HCT116 (cell line): Measurements from ENCODE around the gene CDK16. TPM values are rescaled to one million over a fixed set of nuclear protein-coding genes. Genes with fewer than 3 reads are reported as not detected.

Experiments used
- ATAC-seq: fragments of 200-7000 bp; cut with Tn5 transposase; 2 replicates; pipeline ENCODE4 v1.9.1; 2020; ENCODE audit warnings: mild to moderate bottlenecking, moderate library complexity
- BruUV-seq: library from RNA; stranded (reverse); fragments of 400-500 nt; replicated peaks from 2 replicates; lab custom pipeline; 2021; lab: Mats Ljungman, UMichigan
- CTCF ChIA-PET: fragments of 300-600 bp; sonication (Branson Sonifier 250); formaldehyde crosslinking; loops from one replicate; lab custom pipeline; 2021; ENCODE audit warnings: antibody characterized with exemption; lab: Charles Lee
- POLR2A ChIA-PET: fragments of 300-600, 350-600 bp; sonication (Branson Sonifier 250); formaldehyde crosslinking; loops from one replicate; lab custom pipeline; 2021; ENCODE audit warnings: antibody characterized with exemption; lab: Charles Lee
- RAD21 ChIA-PET, 2 experiments: fragments of 300-600 bp; sonication (Branson Sonifier 250); formaldehyde crosslinking; loops; one replicate each; lab custom pipeline; 2023; ENCODE audit warnings: low total read pairs in 2 of 2; ENCODE audit not compliant: uncharacterized antibody in 2 of 2, unreplicated experiment in 2 of 2, low non-redundant PET in 1 of 2; lab: Charles Lee
- DNase-seq: peaks from one replicate; pipeline ENCODE4 v3.0.0-alpha.2; 2010; ENCODE audit warnings: low read depth, low spot score
- H2AFZ ChIP-seq: fragments of 200-600 bp; shearing (Covaris generic), sonication (generic); 2 replicates; pipeline ENCODE4 v1.6.1; 2017; ENCODE audit warnings: low read depth, mixed run types, mixed read lengths, antibody characterized with exemption, low read length; ENCODE audit not compliant: poor library complexity, severe bottlenecking
- H3K27ac ChIP-seq: 2 replicates; pipeline ENCODE4 v1.5.1; 2012; ENCODE audit warnings: low read depth, low read length
- H3K27me3 ChIP-seq: fragments of 200-600 bp; sonication (generic); 2 replicates; pipeline ENCODE4 v1.6.1; 2016; ENCODE audit warnings: mixed run types, low read length, mixed read lengths; ENCODE audit not compliant: insufficient read depth
- H3K36me3 ChIP-seq, 2 experiments: fragments of 200-500 bp in 1 of 2; fragments of 200-600 bp in 1 of 2; sonication (Bioruptor generic) in 1 of 2; sonication (generic) in 1 of 2; 2 replicates each; pipeline versions ENCODE4 v1.5.1 to v1.6.1; 2014 to 2016; ENCODE audit warnings: low read length in 2 of 2, inconsistent platforms in 1 of 2, mixed read lengths in 1 of 2, mixed run types in 1 of 2; ENCODE audit not compliant: insufficient read depth in 2 of 2, control insufficient read depth in 1 of 2
- H3K4me1 ChIP-seq, 2 experiments: fragments of 200-600 bp in 1 of 2; sonication (generic) in 1 of 2; 2 replicates each; pipeline versions ENCODE4 v1.5.1 to v1.6.1; 2012 to 2017; ENCODE audit warnings: low read length in 2 of 2, inconsistent platforms in 1 of 2, mild to moderate bottlenecking in 1 of 2, mixed read lengths in 1 of 2, mixed run types in 1 of 2, moderate library complexity in 1 of 2; ENCODE audit not compliant: insufficient read depth in 2 of 2, control insufficient read depth in 1 of 2
- H3K4me2 ChIP-seq: fragments of 200-600 bp; sonication (generic); 2 replicates; pipeline ENCODE4 v1.6.1; 2017; ENCODE audit warnings: mixed run types, low read length, mixed read lengths
- H3K4me3 ChIP-seq, 2 experiments: fragments of 200-600 bp in 1 of 2; sonication (generic) in 1 of 2; replicated peaks in 1 of 2; 2 replicates each; pipeline ENCODE4 v1.5.1; 2011 to 2016; ENCODE audit warnings: low read length in 2 of 2, control low read depth in 1 of 2, low read depth in 1 of 2, mild to moderate bottlenecking in 1 of 2, mixed read lengths in 1 of 2, mixed run types in 1 of 2
- H3K79me2 ChIP-seq: fragments of 200-600 bp; sonication (generic); 2 replicates; pipeline ENCODE4 v1.6.1; 2017; ENCODE audit warnings: mild to moderate bottlenecking, mixed run types, low read length, moderate library complexity, mixed read lengths; ENCODE audit not compliant: insufficient read depth
- H3K9ac ChIP-seq: fragments of 200-600 bp; sonication (generic); 2 replicates; pipeline ENCODE4 v1.6.1; 2016; ENCODE audit warnings: low read length, mixed read lengths
- H3K9me2 ChIP-seq: fragments of 200-600 bp; sonication (generic), shearing (Covaris generic); 2 replicates; pipeline ENCODE4 v1.6.1; 2017; ENCODE audit warnings: mixed run types, mild to moderate bottlenecking, moderate library complexity; ENCODE audit not compliant: insufficient read depth
- H3K9me3 ChIP-seq, 2 experiments: fragments of 200-500 bp in 1 of 2; fragments of 200-600 bp in 1 of 2; sonication (Bioruptor generic) in 1 of 2; sonication (generic) in 1 of 2; 2 replicates each; pipeline ENCODE4 v1.6.1; 2014 to 2017; ENCODE audit warnings: low read length in 2 of 2, mixed read lengths in 2 of 2, inconsistent platforms in 1 of 2, low read depth in 1 of 2, mild to moderate bottlenecking in 1 of 2, mixed run types in 1 of 2, moderate library complexity in 1 of 2; ENCODE audit not compliant: control insufficient read depth in 1 of 2, insufficient read depth in 1 of 2
- H4K20me1 ChIP-seq: fragments of 200-600 bp; sonication (generic), shearing (Covaris generic); 2 replicates; pipeline ENCODE4 v1.6.1; 2017; ENCODE audit warnings: mixed run types, mild to moderate bottlenecking, moderate library complexity; ENCODE audit not compliant: insufficient read depth
- CEBPB ChIP-seq: IDR thresholded peaks from 2 replicates; pipeline ENCODE4 v1.6.1; 2012; ENCODE audit warnings: low read depth
- CTCF ChIP-seq, 3 experiments: fragments of 200-600 bp in 1 of 3; sonication (generic) in 1 of 3; IDR thresholded peaks in 2 of 3; conservative IDR thresholded peaks in 1 of 3; 2 replicates each; pipeline ENCODE4 v1.5.1; 2012 to 2017; ENCODE audit warnings: low read depth in 2 of 3, low read length in 2 of 3, antibody characterized with exemption in 1 of 3, borderline replicate concordance in 1 of 3, control low read depth in 1 of 3, mild to moderate bottlenecking in 1 of 3, mixed read lengths in 1 of 3, mixed run types in 1 of 3, moderate library complexity in 1 of 3; ENCODE audit not compliant: insufficient read depth in 1 of 3
- JUND ChIP-seq: IDR thresholded peaks from 2 replicates; pipeline ENCODE4 v1.6.1; 2012
- RAD21 ChIP-seq: IDR thresholded peaks from 2 replicates; pipeline ENCODE4 v1.6.1; 2012; ENCODE audit warnings: low read depth, mild to moderate bottlenecking
- TCF7L2 ChIP-seq: IDR thresholded peaks from 2 replicates; pipeline ENCODE4 v1.7.0; 2011; ENCODE audit warnings: borderline replicate concordance, inconsistent platforms; ENCODE audit not compliant: insufficient read depth, insufficient read length; ENCODE audit errors: extremely low read depth
- intact Hi-C: fragments of 100-400 bp; cut with micrococcal nuclease; formaldehyde crosslinking; loops from 2 replicates; pipeline ENCODE4 v1.10.0; 2022
- total RNA-seq: library from RNA; stranded (reverse); gene quantifications from one replicate; pipeline ENCODE4 v1.2.1, GENCODE V29; 2021; ENCODE audit not compliant: unreplicated experiment

The CDK16 gene
- total RNA-seq, 1 experiment from 2014 or later: 131 TPM

- Histone ChIP-seq H2AFZ (no peak overlapping the region), H3K27me3 (no peaks in the 10 kb centered on the region), H3K4me3 (no peak overlapping the region)
- DNase-seq (no peak), ATAC-seq (no peak)
- intact Hi-C loops: no loop called here
- ChIA-PET RAD21 (interaction anchor here in 1 of 2 experiments (0.7 kb wide), 1 partner anchor 271 kb away, joined by 4 read pairs; no protein-coding TSS in a partner anchor), POLR2A (no interaction called here), CTCF (no interaction called here)
- TF ChIP-seq CTCF (IDR thresholded peaks at IDR 0.05 in 2 of 3, conservative IDR thresholded peaks at IDR 0.05 in 1 of 3; ENCODE audit: borderline replicate concordance in 1 of 3, insufficient read depth in 1 of 3, low read depth in 2 of 3, low read length in 2 of 3): 0 out of 6 replicates have a peak, but pooled peaks of 1 of the 3 experiments have one; percentile 9
- no peak for TF ChIP-seq CEBPB
- TF ChIP-seq, all 23 proteins: peak for 1
- H3K36me3 ChIP-seq: peaks cover 12 to 23% of the 10 kb centered on the region in 2 experiments
- no peaks in the 10 kb centered on the region for H4K20me1 ChIP-seq
- H3K4me2 ChIP-seq: no peak overlapping the region
- H3K9ac ChIP-seq: no peak overlapping the region
- no peaks in the 10 kb centered on the region for H3K9me3 ChIP-seq
- no peak overlapping the region for H3K27ac ChIP-seq
- H3K9me2 ChIP-seq: no peaks in the 10 kb centered on the region
- H3K4me1 ChIP-seq: peaks cover 0 to 12% of the 10 kb centered on the region in 2 experiments; a peak in 3 of 4 replicates
- H3K79me2 ChIP-seq: peaks cover 49% of the 10 kb centered on the region
- BruUV-seq: no TSS peak
Measured at GRCh38 chrX:47222751-47223350, 4.4 kb downstream of the CDK16 start.

- ATAC-seq: no peak
- POLR2A ChIA-PET: no interaction called here
- no peak for DNase-seq
- Histone ChIP-seq H3K4me2 (no peak overlapping the region), H3K4me3 (no peak overlapping the region), H3K9me3 (no peaks in the 10 kb centered on the region), H2AFZ (no peak overlapping the region), H3K27ac (no peak overlapping the region), H3K27me3 (no peaks in the 10 kb centered on the region), H3K36me3 (peaks cover 14 to 28% of the 10 kb centered on the region in 2 experiments), H3K9ac (no peak overlapping the region), H4K20me1 (no peaks in the 10 kb centered on the region), H3K79me2 (peaks cover 48% of the 10 kb centered on the region), H3K9me2 (no peaks in the 10 kb centered on the region), H3K4me1 (peaks cover 0 to 12% of the 10 kb centered on the region in 2 experiments; a peak in 3 of 4 replicates)
- no TSS peak for BruUV-seq
- TF ChIP-seq JUND (no peak), TCF7L2 (no peak), RAD21 (no peak)
- intact Hi-C loops: no loop called here
- RAD21 ChIA-PET: no interaction called here
- CTCF ChIA-PET: no interaction called here
Measured at GRCh38 chrX:47223476-47224250, 5.2 kb downstream of the CDK16 start.
